ENCODE data around the gene AIFM2. TPM values are rescaled to one million over a fixed set of nuclear protein-coding genes. Genes with fewer than 3 reads are reported as not detected.

AIFM2 gene
- total and polyA plus RNA-seq, 2 of the 13 experiments (the other 11 are each of a cell fraction or from before 2014, with no cell fraction given) = 20.3 to 29.5 TPM

- TF ChIP-seq ZBTB43 (CRISPR knock-in tag; conservative IDR thresholded peaks at IDR 0.05) = peak; percentile 79; the same call in 1 of the 2 replicates
- no peak for TF ChIP-seq ZNF646 (CRISPR knock-in tag; IDR thresholded peaks at IDR 0.05)
- no peak for TF ChIP-seq NFKBIZ (CRISPR knock-in tag; IDR thresholded peaks at IDR 0.05)
- no peak for TF ChIP-seq ZNF644 (CRISPR knock-in tag; IDR thresholded peaks at IDR 0.05; ENCODE audit: low read depth)
- no peak for TF ChIP-seq ZNF530 (CRISPR knock-in tag; IDR thresholded peaks at IDR 0.05; ENCODE audit: low read depth)
- no peak for TF ChIP-seq ZNF207 (IDR thresholded peaks at IDR 0.05; ENCODE audit: borderline replicate concordance)
- TF ChIP-seq ZBTB42 (CRISPR knock-in tag; IDR thresholded peaks at IDR 0.05) = no peak
- peak; percentile 67; the same call in 1 of the 2 replicates for TF ChIP-seq SAFB2 (CRISPR knock-in tag; IDR thresholded peaks at IDR 0.05; ENCODE audit: borderline replicate concordance, low read depth)
- 0 out of 2 replicates have a peak, but pooled peaks have one; percentile 21 for TF ChIP-seq ZBTB33 (CRISPR knock-in tag; IDR thresholded peaks at IDR 0.05)
- TF ChIP-seq PHF21A (CRISPR knock-in tag; IDR thresholded peaks at IDR 0.05) = peak; percentile 88
- TF ChIP-seq RFX5 (IDR thresholded peaks at IDR 0.05; ENCODE audit: low read depth, low read length) = no peak
- no peak for TF ChIP-seq STAG1 (CRISPR knock-in tag; IDR thresholded peaks at IDR 0.05)
- TF ChIP-seq DMTF1 (CRISPR knock-in tag; IDR thresholded peaks at IDR 0.05) = no peak; the same call in 1 of the 2 replicates
- no peak for TF ChIP-seq SMAD3 (CRISPR knock-in tag; IDR thresholded peaks at IDR 0.05)
- TF ChIP-seq ZNF235 (CRISPR knock-in tag; IDR thresholded peaks at IDR 0.05; ENCODE audit: borderline replicate concordance) = 0 out of 2 replicates have a peak, but pooled peaks have one; percentile 29
- no peak for TF ChIP-seq ZNF678 (CRISPR knock-in tag; IDR thresholded peaks at IDR 0.05)
- no peak for TF ChIP-seq ZNF354B (CRISPR knock-in tag; IDR thresholded peaks at IDR 0.05)
Measured at GRCh38 chr10:70132098-70133029, at the start of gene AIFM2 (continued).

Measured in HepG2 (cell line).